Activated CD4-positive, alpha-beta T cell treated with anti-CD3 and anti-CD28 coated beads for 24 hours (primary cell): ENCODE results near the gene INPP5B.
A peak's percentile ranks its signal among the peaks of the same experiment; 100 is the strongest.
"Not testable (repeated sequence)": the region's sequence is repeated elsewhere in the genome, so short reads cannot be mapped to it uniquely, and the experiment has no call there.

ENCODE experiments used
- DNase-seq, 2 donors: peaks; one replicate each; pipeline ENCODE4 v3.0.0-alpha.2; 2020; ENCODE audit warnings: low read depth in 2 of 2

Gene INPP5B

DNA sequence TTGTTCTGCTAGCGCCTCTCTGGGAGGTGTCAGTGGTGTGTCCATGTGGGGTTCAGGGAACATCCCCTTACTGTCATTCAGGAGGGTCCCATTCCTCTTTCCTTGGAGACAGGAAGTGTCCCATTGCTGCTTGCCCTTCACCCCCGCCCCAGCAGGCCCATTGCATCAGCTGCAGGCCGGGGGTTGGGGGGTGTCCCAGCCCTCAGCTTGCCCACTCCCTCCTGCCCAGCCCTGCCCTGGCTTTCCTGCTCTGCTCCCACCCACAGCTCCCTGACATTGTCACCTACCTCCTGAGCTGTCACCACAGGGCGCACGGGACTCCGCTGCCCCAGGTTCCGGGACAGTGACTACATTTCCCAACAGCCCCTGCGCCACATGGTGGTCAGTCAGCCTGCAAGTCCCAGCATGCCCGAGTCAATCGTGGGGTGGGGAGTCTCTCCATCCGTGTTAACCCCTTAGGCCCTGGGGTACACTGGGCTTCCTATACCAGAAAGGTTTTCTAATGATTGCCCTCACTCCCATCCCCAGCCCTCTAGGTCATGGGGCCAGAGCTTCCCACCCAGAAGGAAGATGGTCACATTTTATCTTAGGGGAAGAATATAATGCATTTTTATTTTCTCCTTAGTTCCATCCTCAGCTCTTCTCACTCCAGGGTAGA, at the start of gene INPP5B:
TSS of gene INPP5B (minus strand) at position 351 of the 658 bp plus-strand sequence. CDS start 745 bp downstream, outside the sequence.
- peak; percentile 58 to 66 for DNase-seq

DNA sequence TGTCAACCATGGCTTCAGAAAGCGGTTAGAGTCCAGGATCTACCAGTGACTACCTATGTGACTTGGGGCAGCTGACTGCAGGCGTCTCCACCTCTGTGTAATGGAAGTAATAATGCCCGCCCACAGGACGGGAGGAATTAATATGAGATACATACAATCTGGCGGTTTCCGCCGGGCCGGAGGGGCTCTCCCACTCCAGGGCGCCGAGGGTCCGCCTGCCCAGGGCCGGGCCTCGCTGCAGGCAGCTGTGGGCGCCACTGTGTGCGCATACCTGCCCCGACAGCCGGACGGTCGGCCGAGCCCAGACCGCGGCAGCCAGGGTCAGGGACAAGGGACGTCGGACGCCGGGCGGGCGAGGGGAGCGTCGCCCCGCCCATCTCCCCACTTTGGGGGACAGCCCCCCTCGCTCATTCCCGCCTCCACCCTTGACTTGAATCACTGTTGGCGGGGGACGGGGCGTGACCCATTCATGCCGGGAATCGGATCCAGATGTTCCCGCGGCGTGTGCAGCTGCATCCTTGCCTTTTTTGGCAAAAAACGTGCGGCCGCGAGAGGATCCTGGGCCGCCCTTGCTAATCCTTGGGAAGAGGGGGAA, 49.0 kb upstream of the INPP5B start:
- no peak for DNase-seq

DNA sequence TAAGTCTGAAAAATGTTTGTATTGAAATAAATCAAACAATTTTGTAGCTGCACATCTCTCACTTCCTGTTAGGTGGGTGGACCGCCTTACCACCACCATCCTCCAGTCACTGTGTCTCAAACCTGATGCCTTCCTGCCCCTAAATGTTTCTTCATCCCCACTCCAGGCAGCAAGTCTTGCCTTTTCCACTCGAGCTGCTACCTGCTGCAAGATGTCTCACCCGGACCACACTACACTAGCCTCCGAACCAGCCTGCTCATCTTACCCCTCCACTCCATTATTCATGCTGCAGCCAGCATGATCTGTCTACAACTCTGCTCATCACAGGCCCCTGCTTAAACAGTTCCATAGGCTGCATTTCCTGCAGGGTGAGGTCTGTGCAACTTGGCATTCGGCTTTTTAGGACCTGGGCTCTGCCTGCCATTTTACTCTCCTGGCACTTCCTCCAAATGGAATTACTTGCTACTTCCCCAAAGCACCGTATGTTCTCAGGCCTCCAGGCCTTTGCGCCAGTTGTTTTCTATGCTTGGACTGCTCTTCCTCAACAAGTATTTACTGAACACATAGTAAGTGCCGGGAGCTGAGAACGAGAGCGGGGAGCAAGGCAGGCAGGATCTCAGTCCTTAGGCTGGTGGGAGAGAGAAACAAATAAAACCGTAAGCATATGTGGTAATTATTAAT, 48.2 kb upstream of the INPP5B start:
- DNase-seq, result no peak

DNA sequence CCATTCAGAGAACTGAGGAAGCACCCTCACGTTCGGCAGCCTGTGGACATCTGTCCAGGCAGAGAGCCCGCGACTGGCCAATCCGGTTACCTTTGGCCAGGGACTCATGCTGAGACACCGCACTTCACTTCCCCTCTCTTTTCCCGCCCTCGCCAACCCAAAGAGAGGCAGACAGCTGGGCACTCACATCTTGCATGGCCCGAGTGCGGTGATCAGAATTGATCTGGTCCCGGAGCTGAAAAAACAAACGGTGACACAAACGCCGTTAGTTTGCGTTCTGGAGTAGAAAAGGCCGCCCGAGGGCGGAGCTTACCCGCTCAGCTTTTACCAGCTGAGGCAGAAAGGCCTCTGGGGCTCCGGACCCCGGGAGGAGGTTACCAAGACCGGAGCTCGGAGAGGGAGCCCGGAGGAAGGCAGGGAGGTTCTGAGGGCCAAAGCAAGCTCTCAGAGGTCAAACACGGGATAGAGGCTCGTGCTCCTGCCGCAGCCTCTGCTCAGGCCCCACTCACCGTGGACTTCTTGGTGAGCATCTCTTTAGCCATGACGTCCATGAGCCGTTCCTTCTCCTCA, 42.6 kb upstream of the INPP5B start:
- no peak for DNase-seq

- DNase-seq, result no peak
These were observed 40.8 kb upstream of the INPP5B start for GRCh38 chr1:37987679-37988078.

DNA sequence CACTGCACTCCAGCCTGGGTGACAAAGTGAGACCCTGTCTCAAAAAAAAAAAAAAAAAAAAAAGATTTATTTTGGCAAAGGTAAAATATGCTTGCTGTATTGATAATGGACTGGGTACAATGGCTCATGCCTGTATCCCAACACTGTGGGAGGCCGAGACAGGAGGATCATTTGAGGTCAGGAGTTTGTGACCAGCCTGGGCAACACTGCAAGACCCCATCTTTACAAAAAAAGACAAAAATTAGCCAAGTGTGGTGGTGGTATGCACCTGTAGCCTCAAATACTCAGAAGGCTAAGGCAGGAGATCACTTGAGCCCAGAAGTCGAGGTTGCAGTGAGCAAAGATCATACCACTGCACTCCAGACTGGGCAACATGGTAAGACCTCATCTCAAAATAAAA, 36.7 kb upstream of the INPP5B start:
- DNase-seq, result no peak

DNA sequence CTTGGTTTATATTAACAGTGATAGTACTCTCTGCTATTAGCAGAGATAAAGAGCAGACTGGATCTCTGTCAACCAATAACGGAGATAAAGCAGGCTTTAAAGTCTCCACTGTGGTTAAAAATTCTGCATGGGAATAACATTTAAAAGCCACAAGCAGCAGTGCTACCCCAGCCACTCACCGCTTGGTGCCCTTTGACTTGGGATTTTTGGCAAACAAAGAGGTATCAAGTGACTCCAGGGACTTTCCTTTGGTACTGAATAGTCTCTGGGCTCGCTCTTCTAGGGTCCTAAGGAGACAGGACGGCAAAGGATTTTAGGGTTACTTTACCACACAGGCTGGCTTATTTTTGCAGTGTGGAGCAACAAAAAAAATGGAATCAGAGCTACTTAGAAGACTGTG, 31.7 kb upstream of the INPP5B start:
- no peak for DNase-seq

DNA sequence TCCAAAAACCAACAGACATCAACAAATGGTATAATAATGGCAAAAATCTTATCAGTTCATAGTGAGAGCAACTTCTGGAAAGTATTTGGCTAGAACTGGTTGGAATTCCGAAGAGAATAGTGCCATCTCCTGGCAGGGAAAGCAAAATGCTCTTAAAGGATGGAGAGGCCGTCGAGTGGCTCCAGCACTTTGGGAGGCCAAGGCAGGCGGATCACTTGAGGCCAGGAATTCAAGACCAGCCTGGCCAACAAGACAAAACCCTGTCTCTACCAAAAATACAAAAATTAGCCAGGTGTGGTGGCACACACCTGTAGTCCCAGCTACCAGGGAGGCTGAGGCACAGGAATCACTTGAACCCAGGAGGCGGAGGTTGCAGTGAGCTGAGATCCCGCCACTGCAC, 28.2 kb upstream of the INPP5B start:
- not testable (repeated sequence) for DNase-seq

DNA sequence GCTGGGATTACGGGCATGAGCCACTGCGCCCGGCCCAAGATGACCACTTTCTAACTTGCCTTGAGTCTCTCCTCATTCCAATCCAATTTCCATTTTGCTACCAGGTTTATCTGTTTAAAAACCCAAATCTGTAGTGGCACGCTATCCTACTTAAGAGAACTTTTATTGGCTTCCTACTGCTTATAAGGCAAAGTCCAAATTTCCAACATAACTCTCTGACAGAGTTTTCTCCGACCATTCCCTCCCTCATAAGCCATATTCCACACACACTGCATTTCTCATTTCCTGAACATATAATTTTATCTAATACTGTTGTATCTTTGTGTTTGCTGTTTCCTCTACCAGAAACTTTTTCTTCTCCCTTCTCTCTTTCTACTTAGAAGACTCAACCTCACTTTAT, 27.7 kb upstream of the INPP5B start:
- no peak for DNase-seq

- not testable (repeated sequence) for DNase-seq
These were observed 26.8 kb upstream of the INPP5B start for GRCh38 chr1:37973684-37974083.

DNA sequence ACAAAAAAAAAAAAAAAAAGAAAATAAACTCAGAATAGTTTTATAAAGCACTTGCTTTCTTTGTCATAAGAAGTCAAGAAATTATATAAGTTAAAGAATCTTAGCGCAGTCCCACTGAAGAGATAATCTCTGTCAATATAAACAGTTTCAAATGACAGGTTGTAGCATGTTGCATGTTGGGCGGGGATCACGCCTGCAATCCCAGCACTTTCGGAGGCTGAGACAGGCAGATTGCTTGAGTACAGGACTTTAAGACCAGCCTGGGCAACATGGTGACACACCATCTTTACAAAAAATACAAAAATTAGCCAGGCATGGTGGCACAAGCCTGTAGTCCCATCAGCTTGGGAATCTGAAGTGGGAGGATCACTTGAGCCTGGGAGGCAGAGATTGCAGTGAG, 18.4 kb upstream of the INPP5B start:
- DNase-seq, result no peak

DNA sequence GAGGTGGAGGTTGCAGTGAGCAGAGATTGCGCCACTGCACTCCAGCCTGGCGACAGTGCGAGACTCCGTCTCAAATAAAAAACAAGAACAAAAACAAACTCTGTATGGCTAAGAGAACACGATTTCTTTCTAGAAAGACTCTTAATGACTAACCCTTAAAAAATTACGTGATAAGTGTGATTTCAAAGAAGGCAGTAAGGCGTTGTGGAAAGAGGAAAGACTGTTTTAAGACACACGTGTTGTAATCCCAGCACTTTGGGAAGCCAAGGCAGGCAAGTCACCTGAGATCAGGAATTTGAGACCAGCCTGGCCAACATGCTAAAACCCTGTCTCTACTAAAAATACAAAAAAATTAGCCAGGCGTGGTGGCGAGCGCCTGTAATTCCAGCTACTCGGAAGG, 17.3 kb upstream of the INPP5B start:
- DNase-seq, result not testable (repeated sequence)

DNA sequence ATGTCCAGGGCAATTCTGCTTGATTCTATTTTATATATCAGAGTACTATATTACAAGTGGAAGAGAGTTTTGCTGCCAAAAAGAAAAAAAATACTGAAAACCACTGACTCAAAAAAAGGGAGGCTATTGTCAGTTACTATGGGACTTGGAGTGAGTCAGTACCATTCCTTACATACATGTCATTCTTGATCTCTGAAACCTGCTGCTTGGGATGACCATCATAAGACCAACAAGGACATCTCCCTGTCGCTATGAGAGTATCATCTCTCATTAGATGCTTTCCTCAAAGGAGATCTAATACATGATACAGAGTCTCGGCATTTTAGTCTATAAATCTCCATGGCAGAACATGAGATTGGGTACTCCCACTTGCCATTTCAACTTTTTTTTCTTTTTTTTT, 11.8 kb upstream of the INPP5B start:
- DNase-seq, result no peak

GRCh38 chr1:37955685-37956084, 8.8 kb upstream of the INPP5B start:
- DNase-seq, result no peak

DNA sequence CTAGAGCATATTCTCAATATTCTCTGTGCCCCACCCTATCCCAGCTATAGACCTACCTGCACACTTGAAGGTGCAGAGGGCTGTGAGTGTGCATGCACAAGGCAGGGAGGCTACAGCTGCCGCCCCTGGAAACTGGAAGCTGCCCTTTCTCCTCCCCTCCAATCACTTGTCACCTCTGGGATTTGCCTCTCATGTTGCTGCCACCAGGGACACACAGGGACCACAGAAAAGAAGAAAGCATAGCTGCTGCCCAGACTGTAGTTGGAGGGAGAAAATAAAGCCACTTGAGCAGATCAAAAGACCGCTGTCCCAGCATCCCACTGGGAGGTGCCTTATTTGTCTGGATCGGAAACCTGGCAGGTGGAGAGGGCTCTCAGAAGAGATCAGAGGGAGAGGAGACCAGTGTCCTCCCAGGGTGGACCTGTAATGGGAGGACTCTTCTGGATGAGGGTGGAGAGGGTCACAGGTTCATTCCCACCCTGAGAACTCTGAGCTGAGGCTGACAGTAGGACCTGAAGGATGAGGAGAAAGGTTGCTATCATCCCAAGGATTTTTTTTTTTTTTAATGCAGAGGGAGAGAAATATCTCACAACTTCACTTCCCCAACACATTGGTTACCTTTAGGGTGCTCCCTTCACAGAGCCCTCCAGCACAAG, 7.6 kb upstream of the INPP5B start:
- DNase-seq, result no peak

- DNase-seq, result no peak
These were observed 5.9 kb upstream of the INPP5B start for GRCh38 chr1:37952738-37953137.

DNA sequence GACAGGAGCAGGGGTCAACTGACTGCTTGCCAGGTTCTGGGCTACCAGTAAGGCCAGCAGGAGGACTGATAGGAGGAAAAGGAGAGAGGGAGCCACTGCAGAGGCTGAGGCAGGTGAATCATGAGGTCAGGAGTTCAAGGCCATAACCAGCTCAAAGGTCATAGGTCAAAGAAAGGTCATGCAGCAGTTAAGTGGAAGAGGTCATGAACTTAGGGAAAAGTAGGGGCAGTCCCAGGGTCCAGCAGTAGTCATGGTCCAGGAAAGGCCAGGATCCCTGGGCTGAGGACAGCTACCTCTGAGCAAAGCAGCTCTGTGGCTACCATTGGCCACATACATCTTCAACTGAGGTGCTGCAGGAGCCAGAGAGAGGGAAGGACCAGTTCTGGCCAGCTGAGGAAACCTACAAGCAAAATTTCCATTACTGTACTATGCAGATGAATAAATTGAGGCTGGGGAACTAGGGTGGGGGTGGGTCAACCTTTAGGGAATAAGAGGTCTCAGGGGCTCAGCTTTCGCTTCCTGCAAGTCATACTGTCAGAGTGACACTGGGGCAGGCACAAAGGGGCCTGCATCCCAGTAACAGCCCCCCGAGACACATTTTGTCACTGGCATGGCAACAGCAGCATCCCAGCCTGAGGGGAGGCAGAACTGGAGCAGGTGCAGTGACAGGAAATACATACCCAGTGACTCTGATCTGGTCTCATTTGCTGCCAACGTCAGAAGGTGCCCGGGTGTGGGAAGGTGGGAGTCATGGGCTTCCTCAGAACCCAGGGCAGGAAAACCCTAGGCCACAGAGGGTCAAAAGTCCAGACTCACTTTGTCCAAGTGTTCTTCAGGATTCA, 5.2 kb upstream of the INPP5B start:
- DNase-seq, result no peak

- DNase-seq, result no peak
These were observed 4.4 kb upstream of the INPP5B start for GRCh38 chr1:37951041-37951782.

GRCh38 chr1:37949524-37950152, 2.8 kb upstream of the INPP5B start:
- DNase-seq, result no peak

- DNase-seq, result no peak
These were observed 2.0 kb upstream of the INPP5B start for GRCh38 chr1:37948841-37949240.
